Tibial nerve (tissue), 4 donors: ENCODE results near the gene ZC2HC1C. TPM values are rescaled to one million over a fixed set of nuclear protein-coding genes. Genes with fewer than 3 reads are reported as not detected.

Experiments
- DNase-seq, 2 donors: peaks; one replicate each; pipeline ENCODE4 v3.0.0-alpha.2; 2019; ENCODE audit warnings: low spot score in 2 of 2
- H3K27ac ChIP-seq, 4 donors: fragments of 200-600 bp; sonication (generic) in 3 of 4; one replicate each; pipeline ENCODE4 v1.5.1; 2017 to 2019; ENCODE audit warnings: mild to moderate bottlenecking in 1 of 4
- H3K27me3 ChIP-seq, 2 donors: fragments of 200-600 bp; sonication (generic) in 1 of 2; one replicate each; pipeline versions ENCODE4 v1.5.1 to v1.6.0; 2017 to 2019
- H3K36me3 ChIP-seq, 3 donors: fragments of 200-600 bp; sonication (generic); one replicate each; pipeline ENCODE4 v1.5.1; 2018 to 2019
- H3K4me1 ChIP-seq, 4 donors: fragments of 200-600 bp; sonication (generic) in 3 of 4; one replicate each; pipeline ENCODE4 v1.5.1; 2017 to 2019
- H3K4me3 ChIP-seq, 4 donors: fragments of 200-600 bp; sonication (generic) in 3 of 4; one replicate each; pipeline ENCODE4 v1.5.1; 2017 to 2019; ENCODE audit warnings: mild to moderate bottlenecking in 1 of 4, moderate library complexity in 1 of 4
- H3K9me3 ChIP-seq, 4 donors: fragments of 200-600 bp; sonication (generic) in 3 of 4; one replicate each; pipeline ENCODE4 v1.5.1; 2017 to 2019
- EP300 ChIP-seq, 2 donors: sonication (generic); formaldehyde crosslinking; IDR thresholded peaks; one replicate each; pipeline ENCODE4 v1.6.1; 2017; ENCODE audit warnings: antibody characterized with exemption in 2 of 2, mild to moderate bottlenecking in 1 of 2
- POLR2A ChIP-seq, 2 donors: fragments of 450-650 bp; IDR thresholded peaks; one replicate each; pipeline ENCODE4 v1.6.1; 2017; ENCODE audit warnings: antibody characterized with exemption in 2 of 2, mild to moderate bottlenecking in 2 of 2, moderate library complexity in 2 of 2
- WGBS, 2 donors: methylation state at CpG; one replicate each; pipeline ENCODE4 v1.1.5; 2018; 5-methylcytosine and 5-hydroxymethylcytosine counted together
- total RNA-seq, 4 donors: library from RNA; depleted of rRNA; stranded (reverse); fragments of >200 nt; gene quantifications; one replicate each; pipeline ENCODE4 v1.1.0, GENCODE V29; 2016
- TF ChIP-seq, protein P1 (sequence below), 5 experiments: fragments of 200-600 bp in 3 of 5; fragments of 450-650 bp in 2 of 5; sonication (generic) in 3 of 5; IDR thresholded peaks; one replicate each; pipeline ENCODE4 v1.5.1; 2016 to 2019; ENCODE audit warnings: antibody characterized with exemption in 5 of 5, mild to moderate bottlenecking in 3 of 5, moderate library complexity in 2 of 5

The ZC2HC1C gene
- total RNA-seq, 4 donors from 2014 or later = 0.78 to 3.1 (median 1.2) TPM

DNA sequence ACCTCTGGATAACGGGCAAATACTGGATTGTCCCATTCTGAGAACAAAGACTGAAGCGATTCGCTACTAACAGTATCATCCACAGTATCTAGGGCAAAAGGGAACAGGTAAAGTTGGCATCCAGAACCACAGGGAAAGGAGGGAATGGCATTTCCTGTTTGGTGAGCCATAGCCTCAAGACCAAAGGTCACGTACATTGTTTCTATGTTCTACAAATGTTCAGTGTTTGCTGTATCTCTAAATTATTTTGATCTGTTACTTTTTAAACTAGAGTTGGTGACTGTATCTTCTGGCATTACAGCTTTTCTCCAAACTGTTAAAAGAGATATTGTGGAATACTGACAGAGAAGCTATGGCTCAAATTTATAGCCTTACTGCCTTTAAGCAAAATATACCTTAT is 27.8 kb upstream of the ZC2HC1C start:
- Histone ChIP-seq H3K9me3 (no peaks in the 10 kb centered on the region), H3K36me3 (peaks cover 3 to 48% (median 3%) of the 10 kb centered on the region in 3 donors), H3K27me3 (no peaks in the 10 kb centered on the region), H3K4me1 (peaks cover 0 to 20% (median 2%) of the 10 kb centered on the region in 4 donors), H3K27ac (no peak overlapping the region), H3K4me3 (no peak overlapping the region)
- TF ChIP-seq EP300 (IDR thresholded peaks at IDR 0.05) (no peak), POLR2A (IDR thresholded peaks at IDR 0.05) (no peak)
- TF ChIP-seq, protein P1, sequence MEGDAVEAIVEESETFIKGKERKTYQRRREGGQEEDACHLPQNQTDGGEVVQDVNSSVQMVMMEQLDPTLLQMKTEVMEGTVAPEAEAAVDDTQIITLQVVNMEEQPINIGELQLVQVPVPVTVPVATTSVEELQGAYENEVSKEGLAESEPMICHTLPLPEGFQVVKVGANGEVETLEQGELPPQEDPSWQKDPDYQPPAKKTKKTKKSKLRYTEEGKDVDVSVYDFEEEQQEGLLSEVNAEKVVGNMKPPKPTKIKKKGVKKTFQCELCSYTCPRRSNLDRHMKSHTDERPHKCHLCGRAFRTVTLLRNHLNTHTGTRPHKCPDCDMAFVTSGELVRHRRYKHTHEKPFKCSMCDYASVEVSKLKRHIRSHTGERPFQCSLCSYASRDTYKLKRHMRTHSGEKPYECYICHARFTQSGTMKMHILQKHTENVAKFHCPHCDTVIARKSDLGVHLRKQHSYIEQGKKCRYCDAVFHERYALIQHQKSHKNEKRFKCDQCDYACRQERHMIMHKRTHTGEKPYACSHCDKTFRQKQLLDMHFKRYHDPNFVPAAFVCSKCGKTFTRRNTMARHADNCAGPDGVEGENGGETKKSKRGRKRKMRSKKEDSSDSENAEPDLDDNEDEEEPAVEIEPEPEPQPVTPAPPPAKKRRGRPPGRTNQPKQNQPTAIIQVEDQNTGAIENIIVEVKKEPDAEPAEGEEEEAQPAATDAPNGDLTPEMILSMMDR (IDR thresholded peaks at IDR 0.05) = no peak
- WGBS, 2 donors = 91 to 94% methylated on average over 4 of the region's 4 CpGs
- DNase-seq = no peak

DNA sequence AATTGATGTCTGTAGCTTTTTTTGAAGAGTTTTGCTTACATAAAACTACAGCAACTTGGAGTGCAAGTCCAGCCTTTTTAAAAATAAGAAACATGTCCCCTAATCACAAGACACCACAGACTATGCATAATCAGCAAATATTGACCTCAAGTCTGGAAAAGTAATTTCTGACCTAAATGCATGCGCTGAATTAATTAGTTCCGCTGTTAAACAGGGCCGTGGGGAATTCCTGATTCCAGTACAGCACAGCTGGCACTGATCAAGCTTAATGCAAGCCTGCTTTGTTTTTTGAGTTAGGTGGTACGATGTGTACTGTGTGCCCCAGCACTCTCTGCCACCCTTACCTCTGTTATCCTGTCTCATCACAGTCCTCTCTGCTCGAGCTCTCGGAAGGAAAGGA is 27.4 kb upstream of the ZC2HC1C start:
- H3K4me3 ChIP-seq = no peak overlapping the region
- H3K36me3 ChIP-seq = peaks cover 3 to 46% (median 3%) of the 10 kb centered on the region in 3 donors
- H3K27ac ChIP-seq = no peak overlapping the region
- peaks cover 0 to 23% (median 2%) of the 10 kb centered on the region in 4 donors for H3K4me1 ChIP-seq
- no peaks in the 10 kb centered on the region for H3K9me3 ChIP-seq
- TF ChIP-seq, protein P1 (IDR thresholded peaks at IDR 0.05) = no peak
- no peak for TF ChIP-seq EP300 (IDR thresholded peaks at IDR 0.05)
- TF ChIP-seq POLR2A (IDR thresholded peaks at IDR 0.05) = no peak
- DNase-seq = no peak
- 48 to 56% methylated on average over 6 of the region's 6 CpGs for WGBS, 2 donors
- H3K27me3 ChIP-seq = no peaks in the 10 kb centered on the region

DNA sequence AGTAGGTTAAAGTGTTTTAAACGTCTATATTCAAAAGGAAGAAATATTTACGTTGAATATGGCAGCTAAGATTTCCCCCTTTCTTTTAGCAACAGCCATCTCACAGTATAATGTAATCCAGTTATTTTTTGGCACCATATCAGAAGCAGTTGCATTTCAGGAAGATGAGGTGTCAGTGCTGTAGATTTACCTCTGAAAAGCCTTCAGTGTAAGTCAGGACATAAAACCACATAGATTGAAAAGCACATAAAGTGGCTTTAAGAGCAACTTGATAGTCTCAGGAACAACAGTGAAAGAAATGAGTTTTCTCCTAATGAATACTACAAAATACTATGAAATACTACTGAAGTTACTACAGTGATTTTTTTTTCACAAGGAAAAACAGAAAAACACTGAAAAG is 25.1 kb upstream of the ZC2HC1C start:
- TF ChIP-seq POLR2A (IDR thresholded peaks at IDR 0.05) = no peak
- TF ChIP-seq, protein P1 (IDR thresholded peaks at IDR 0.05) = no peak
- TF ChIP-seq EP300 (IDR thresholded peaks at IDR 0.05) = no peak
- no peaks in the 10 kb centered on the region for H3K9me3 ChIP-seq
- H3K36me3 ChIP-seq = peaks cover 0 to 26% (median 3%) of the 10 kb centered on the region in 3 donors
- 32 to 50% methylated on average over 2 of the region's 2 CpGs for WGBS, 2 donors
- no peak for DNase-seq
- no peak overlapping the region for H3K27ac ChIP-seq
- H3K4me1 ChIP-seq = peaks cover 0 to 46% (median 13%) of the 10 kb centered on the region in 4 donors
- H3K4me3 ChIP-seq = no peak overlapping the region
- no peaks in the 10 kb centered on the region for H3K27me3 ChIP-seq

DNA sequence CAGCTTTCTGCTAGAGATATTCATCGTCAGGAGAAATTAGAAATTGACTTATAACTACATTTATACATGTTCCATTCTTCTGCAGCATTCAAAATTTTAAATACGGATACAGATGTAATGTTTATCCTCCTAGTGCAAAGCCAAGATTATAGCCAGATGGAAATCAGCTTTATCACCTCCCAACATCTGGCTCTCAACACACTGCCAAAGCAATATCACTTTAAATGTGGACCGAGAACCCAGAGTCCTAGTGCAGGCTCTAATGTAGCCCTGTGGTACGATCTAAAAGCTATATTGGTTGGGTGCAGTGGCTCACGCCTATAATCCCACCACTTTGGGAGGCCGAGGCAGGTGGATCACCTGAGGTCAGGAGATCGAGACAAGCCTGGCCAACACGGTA is 24.7 kb upstream of the ZC2HC1C start:
- Histone ChIP-seq H3K4me1 (peaks cover 0 to 50% (median 16%) of the 10 kb centered on the region in 4 donors), H3K36me3 (peaks cover 0 to 23% (median 3%) of the 10 kb centered on the region in 3 donors), H3K27ac (no peak overlapping the region), H3K9me3 (no peaks in the 10 kb centered on the region), H3K27me3 (no peaks in the 10 kb centered on the region), H3K4me3 (no peak overlapping the region)
- TF ChIP-seq, protein P1 (IDR thresholded peaks at IDR 0.05) = no peak
- TF ChIP-seq EP300 (IDR thresholded peaks at IDR 0.05) = no peak
- no peak for TF ChIP-seq POLR2A (IDR thresholded peaks at IDR 0.05)
- DNase-seq = no peak
- WGBS, 2 donors = 65 to 71% methylated on average over 8 of the region's 8 CpGs

DNA sequence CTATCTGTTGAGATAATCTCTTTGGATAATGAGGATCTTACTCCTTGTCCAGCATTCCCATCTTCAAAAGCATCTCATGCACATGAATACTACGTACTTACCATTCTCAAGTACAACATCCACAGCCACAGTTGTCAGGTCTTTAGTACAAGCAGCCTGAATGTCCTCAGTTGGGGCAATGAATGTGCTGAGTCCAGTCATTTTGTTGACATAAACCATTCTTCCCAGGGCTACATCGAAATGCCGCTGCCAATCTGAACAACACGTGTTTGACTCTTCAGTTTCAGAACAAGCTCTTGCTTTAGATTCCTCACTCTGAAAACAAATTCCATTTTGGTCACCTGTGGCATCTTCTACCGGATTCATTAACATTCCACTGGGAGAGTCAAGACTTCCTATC is 23.2 kb upstream of the ZC2HC1C start:
- no peaks in the 10 kb centered on the region for H3K27me3 ChIP-seq
- no peaks in the 10 kb centered on the region for H3K9me3 ChIP-seq
- H3K27ac ChIP-seq = no peak overlapping the region
- peaks cover 0 to 15% (median 3%) of the 10 kb centered on the region in 3 donors for H3K36me3 ChIP-seq
- TF ChIP-seq POLR2A (IDR thresholded peaks at IDR 0.05) = no peak
- TF ChIP-seq, protein P1 (IDR thresholded peaks at IDR 0.05) = no peak
- TF ChIP-seq EP300 (IDR thresholded peaks at IDR 0.05) = no peak
- H3K4me1 ChIP-seq = peaks cover 0 to 62% (median 25%) of the 10 kb centered on the region in 4 donors
- no peak overlapping the region for H3K4me3 ChIP-seq
- DNase-seq = no peak
- 85 to 86% methylated on average over 5 of the region's 5 CpGs for WGBS, 2 donors
